IMR-90 (cell line): ENCODE data around the gene RBM48. TPM values are rescaled to one million over a fixed set of nuclear protein-coding genes. Genes with fewer than 3 reads are reported as not detected.

Source experiments
- ATAC-seq: fragments of 200-7000 bp; cut with Tn5 transposase; 2 replicates; pipeline ENCODE4 v1.9.1; 2020; ENCODE audit warnings: low read depth, mild to moderate bottlenecking, moderate library complexity
- BruUV-seq: library from RNA; stranded (reverse); fragments of 400-500 nt; replicated peaks from 2 replicates; lab custom pipeline; 2021; lab: Mats Ljungman, UMichigan
- CTCF ChIA-PET: fragments of 300-600 bp; formaldehyde crosslinking; extraction: SDS; loops from one replicate; lab custom pipeline; 2021; ENCODE audit warnings: antibody characterized with exemption; lab: Yijun Ruan, JAX
- POLR2A ChIA-PET: fragments of 300-600 bp; sonication (Branson Sonifier 250); formaldehyde crosslinking; loops from one replicate; lab custom pipeline; 2022; ENCODE audit warnings: antibody characterized with exemption; ENCODE audit not compliant: unreplicated experiment; lab: Charles Lee
- DNase-seq: peaks from one replicate; pipeline ENCODE4 v3.0.0; 2013
- H2AFZ ChIP-seq: replicated peaks from 2 replicates; pipeline ENCODE3; 2013; ENCODE audit warnings: low read length, mild to moderate bottlenecking; ENCODE audit not compliant: poor library complexity
- H2AK5ac ChIP-seq: 2 replicates; pipeline ENCODE4 v1.6.1; 2013; ENCODE audit warnings: low read depth, low read length, inconsistent platforms
- H2AK9ac ChIP-seq: replicated peaks from 2 replicates; pipeline ENCODE3; 2013; ENCODE audit warnings: mild to moderate bottlenecking, low read depth, low read length, moderate library complexity; ENCODE audit not compliant: poor library complexity
- H2BK120ac ChIP-seq: 2 replicates; pipeline ENCODE4 v1.6.1; 2013; ENCODE audit warnings: low read depth, low read length, inconsistent platforms
- H2BK15ac ChIP-seq: 3 replicates; pipeline ENCODE4 v1.6.1; 2013; ENCODE audit warnings: low read depth, low read length, inconsistent platforms
- H2BK20ac ChIP-seq: 2 replicates; pipeline ENCODE4 v1.6.1; 2013; ENCODE audit warnings: low read depth, mild to moderate bottlenecking, inconsistent platforms, low read length, moderate library complexity
- H2BK5ac ChIP-seq: 2 replicates; pipeline ENCODE4 v1.6.1; 2013; ENCODE audit warnings: mild to moderate bottlenecking, low read depth, low read length, inconsistent platforms; ENCODE audit not compliant: poor library complexity, severe bottlenecking
- H3K14ac ChIP-seq: replicated peaks from 2 replicates; pipeline ENCODE4 v1.6.1; 2013; ENCODE audit warnings: low read depth, low read length, inconsistent platforms
- H3K18ac ChIP-seq: 2 replicates; pipeline ENCODE4 v1.6.1; 2013; ENCODE audit warnings: low read depth, low read length, control low read depth
- H3K23ac ChIP-seq: 2 replicates; pipeline ENCODE4 v1.6.1; 2013; ENCODE audit warnings: low read depth, low read length, inconsistent platforms
- H3K27ac ChIP-seq: 2 replicates; pipeline ENCODE4 v1.5.1; 2013; ENCODE audit warnings: mild to moderate bottlenecking, control low read depth, low read length; ENCODE audit not compliant: insufficient read depth
- H3K27me3 ChIP-seq: 2 replicates; pipeline ENCODE4 v1.6.1; 2013; ENCODE audit warnings: low read length; ENCODE audit not compliant: control insufficient read depth, insufficient read depth
- H3K36me3 ChIP-seq: 2 replicates; pipeline ENCODE4 v1.6.1; 2013; ENCODE audit warnings: low read length, mixed read lengths; ENCODE audit not compliant: control insufficient read depth, insufficient read depth
- H3K4ac ChIP-seq: 2 replicates; pipeline ENCODE4 v1.6.1; 2013; ENCODE audit warnings: low read depth, low read length, inconsistent platforms
- H3K4me1 ChIP-seq: 2 replicates; pipeline ENCODE4 v1.6.1; 2013; ENCODE audit warnings: low read length, mixed read lengths; ENCODE audit not compliant: control insufficient read depth, insufficient read depth
- H3K4me2 ChIP-seq: 2 replicates; pipeline ENCODE4 v1.6.1; 2013; ENCODE audit warnings: low read depth, mild to moderate bottlenecking, control low read depth, low read length, moderate library complexity
- H3K4me3 ChIP-seq: 2 replicates; pipeline ENCODE4 v1.5.1; 2013; ENCODE audit warnings: low read depth, mild to moderate bottlenecking, control low read depth, low read length, moderate library complexity; ENCODE audit not compliant: insufficient read depth
- H3K56ac ChIP-seq: 2 replicates; pipeline ENCODE4 v1.6.1; 2013; ENCODE audit warnings: low read length, inconsistent platforms; ENCODE audit not compliant: insufficient read depth; ENCODE audit errors: extremely low read depth
- H3K79me1 ChIP-seq, 2 experiments: 2 replicates each; pipeline ENCODE4 v1.6.1; 2013; ENCODE audit warnings: low read length in 2 of 2, inconsistent platforms in 1 of 2, low read depth in 1 of 2
- H3K9ac ChIP-seq: 2 replicates; pipeline ENCODE4 v1.6.1; 2013; ENCODE audit warnings: low read depth, low read length, control low read depth
- H3K9me1 ChIP-seq: 2 replicates; pipeline ENCODE4 v1.6.1; 2013; ENCODE audit warnings: low read length, inconsistent platforms; ENCODE audit not compliant: insufficient read depth
- H3K9me3 ChIP-seq: 2 replicates; pipeline ENCODE4 v1.6.1; 2013; ENCODE audit warnings: low read length; ENCODE audit not compliant: control insufficient read depth, insufficient read depth
- H4K20me1 ChIP-seq: 2 replicates; pipeline ENCODE4 v1.6.1; 2013; ENCODE audit warnings: low read length, inconsistent platforms; ENCODE audit not compliant: insufficient read depth
- H4K5ac ChIP-seq: 2 replicates; pipeline ENCODE4 v1.6.1; 2013; ENCODE audit warnings: mild to moderate bottlenecking, low read depth, low read length, control low read depth
- H4K8ac ChIP-seq, 2 experiments: 2 replicates each; pipeline ENCODE4 v1.6.1; 2013; ENCODE audit warnings: low read depth in 2 of 2, low read length in 2 of 2, control low read depth in 1 of 2, inconsistent platforms in 1 of 2
- H4K91ac ChIP-seq: 2 replicates; pipeline ENCODE4 v1.6.1; 2013; ENCODE audit warnings: low read depth, low read length, inconsistent platforms; ENCODE audit not compliant: insufficient read depth
- CHD1 ChIP-seq: IDR thresholded peaks from 2 replicates; pipeline ENCODE4 v1.6.1; 2012; ENCODE audit warnings: low read depth, low read length, improper control_type of control experiment
- CTCF ChIP-seq: conservative IDR thresholded peaks from 2 replicates; pipeline ENCODE4 v1.5.1; 2012; ENCODE audit warnings: mild to moderate bottlenecking, low read depth, low read length, improper control_type of control experiment
- FOS ChIP-seq: fragments of 150-350 bp; IDR thresholded peaks from 2 replicates; pipeline ENCODE4 v1.6.1; 2016; ENCODE audit warnings: low read depth, low read length
- MAFK ChIP-seq: IDR thresholded peaks from 2 replicates; pipeline ENCODE4 v1.6.1; 2012; ENCODE audit warnings: low read depth, low read length, improper control_type of control experiment
- MAZ ChIP-seq: IDR thresholded peaks from 2 replicates; pipeline ENCODE4 v1.6.1; 2012; ENCODE audit warnings: low read depth, mild to moderate bottlenecking, low read length, improper control_type of control experiment, moderate library complexity, borderline replicate concordance
- POLR2A ChIP-seq: IDR thresholded peaks from 2 replicates; pipeline ENCODE4 v1.6.1; 2012; ENCODE audit warnings: mild to moderate bottlenecking, low read depth, low read length
- RAD21 ChIP-seq: IDR thresholded peaks from 2 replicates; pipeline ENCODE4 v1.6.1; 2012; ENCODE audit warnings: low read length, improper control_type of control experiment
- RCOR1 ChIP-seq: IDR thresholded peaks from 2 replicates; pipeline ENCODE4 v1.6.1; 2012; ENCODE audit warnings: mild to moderate bottlenecking, low read length, improper control_type of control experiment; ENCODE audit not compliant: insufficient replicate concordance
- RFX5 ChIP-seq: IDR thresholded peaks from 2 replicates; pipeline ENCODE4 v1.8.0; 2012; ENCODE audit warnings: low read depth, mild to moderate bottlenecking, low read length, moderate library complexity
- SMC3 ChIP-seq: fragments of 150-350 bp; IDR thresholded peaks from 2 replicates; pipeline ENCODE4 v1.6.1; 2016; ENCODE audit warnings: low read depth, mild to moderate bottlenecking, antibody characterized with exemption, low read length, moderate library complexity
- WGBS, 2 experiments: methylation state at CpG; one replicate each; pipeline versions ENCODE4 v1.1.5 to v1.1.7; 2013; ENCODE audit warnings: missing lambda C conversion rate in 2 of 2; ENCODE audit not compliant: insufficient read length in 1 of 2; ENCODE audit errors: extremely low coverage in 2 of 2; 5-methylcytosine and 5-hydroxymethylcytosine counted together
- dilution Hi-C: fragments of 300-500 bp; cut with HindIII; formaldehyde crosslinking; loops from one replicate; pipeline ENCODE4 v1.14.3; 2018; ENCODE audit warnings: low sequenced_read_pairs; ENCODE audit not compliant: unreplicated experiment
- in situ Hi-C: fragments of 300-500 bp; cut with MboI; formaldehyde crosslinking; loops from 3 replicates; pipeline ENCODE4 v1.14.3; 2019; ENCODE audit warnings: low sequenced_read_pairs, inconsistent platforms, mixed read lengths
- intact Hi-C: fragments of 100-400 bp; cut with micrococcal nuclease; formaldehyde crosslinking; loops from 2 replicates; pipeline ENCODE4 v1.10.0; 2022
- polyA plus RNA-seq, 3 experiments: library from polyadenylated mRNA; depleted of rRNA; stranded (reverse); fragments of >200 nt; gene quantifications; 2 replicates each; pipeline ENCODE4 v1.2.3, GENCODE V29; 2012; ENCODE audit warnings: low replicate concordance in 1 of 3
- total RNA-seq: library from RNA; depleted of rRNA; stranded (reverse); fragments of >200 nt; gene quantifications from 2 replicates; pipeline ENCODE4 v1.2.3, GENCODE V29; 2012

The RBM48 gene
- total and polyA plus RNA-seq, 2 of the 4 experiments (the other 2 are of a cell fraction) = 5.1 to 5.6 TPM

GRCh38 chr7:92489634-92490033, 39.0 kb upstream of the RBM48 start:
- H3K4ac ChIP-seq = no peak overlapping the region
- no peak overlapping the region for H2BK15ac ChIP-seq
- no peak overlapping the region for H3K18ac ChIP-seq
- no peaks in the 10 kb centered on the region for H4K20me1 ChIP-seq
- no peak overlapping the region for H3K23ac ChIP-seq
- no peak overlapping the region for H4K5ac ChIP-seq
- no peaks in the 10 kb centered on the region for H3K9me3 ChIP-seq
- ChIA-PET POLR2A (no interaction called here), CTCF (no interaction called here)
- no peak overlapping the region for H3K56ac ChIP-seq
- no CpG with 5 or more reads among the region's 1 CpG for WGBS, 2 experiments
- dilution Hi-C loops (no loop called here), intact Hi-C loops (no loop called here), in situ Hi-C loops (no loop called here)
- H2AK9ac ChIP-seq = no peak overlapping the region
- H2BK5ac ChIP-seq = no peak overlapping the region
- no peaks in the 10 kb centered on the region for H3K27me3 ChIP-seq
- H4K8ac ChIP-seq = no peak overlapping the region
- no peak overlapping the region for H4K91ac ChIP-seq
- TF ChIP-seq RCOR1 (no peak), RAD21 (no peak), CHD1 (no peak), FOS (no peak), MAFK (no peak), CTCF (no peak), RFX5 (no peak), POLR2A (no peak), MAZ (no peak), SMC3 (no peak)
- no peak overlapping the region for H3K4me3 ChIP-seq
- H3K14ac ChIP-seq = no peak overlapping the region
- no peak overlapping the region for H3K4me2 ChIP-seq
- no peaks in the 10 kb centered on the region for H3K4me1 ChIP-seq
- peaks cover 25% of the 10 kb centered on the region for H3K36me3 ChIP-seq
- H3K9ac ChIP-seq = no peak overlapping the region
- BruUV-seq = no TSS peak
- H2BK20ac ChIP-seq = no peak overlapping the region
- no peak overlapping the region for H3K27ac ChIP-seq
- H2AK5ac ChIP-seq = no peak overlapping the region
- H3K9me1 ChIP-seq = peaks cover 4% of the 10 kb centered on the region; the same call in 1 of the 2 replicates
- no peak; the same call in 1 of the 2 replicates for ATAC-seq
- peak; percentile 33 for DNase-seq
- H2BK120ac ChIP-seq = no peak overlapping the region
- H3K79me1 ChIP-seq = no peaks in the 10 kb centered on the region
- H2AFZ ChIP-seq = no peak overlapping the region
